Activated CD4-positive, alpha-beta T cell treated with anti-CD3 and anti-CD28 coated beads for 36 hours (primary cell): ENCODE results near the gene SEL1L2. TPM values are rescaled to one million over a fixed set of nuclear protein-coding genes. Genes with fewer than 3 reads are reported as not detected.

Experiments used
- ATAC-seq: fragments of 200-7000 bp; cut with Tn5 transposase; one replicate; pipeline ENCODE4 v1.10.0; 2021; ENCODE audit warnings: mild to moderate bottlenecking, moderate library complexity
- CTCF ChIA-PET: fragments of 350-600 bp; sonication (Branson Sonifier 250); formaldehyde crosslinking; loops from one replicate; lab custom pipeline; 2021; ENCODE audit warnings: antibody characterized with exemption; lab: Charles Lee
- POLR2A ChIA-PET: fragments of 350-600 bp; sonication (Branson Sonifier 250); formaldehyde crosslinking; loops from one replicate; lab custom pipeline; 2021; ENCODE audit warnings: antibody characterized with exemption, inconsistent platforms; lab: Charles Lee
- DNase-seq: peaks from one replicate; pipeline ENCODE4 v3.0.0-alpha.2; 2020
- H3K27ac Mint-ChIP-seq: one replicate; pipeline ENCODE4 v1.8.0; 2021; ENCODE audit warnings: mixed read lengths
- H3K27me3 Mint-ChIP-seq: one replicate; pipeline ENCODE4 v1.8.0; 2021; ENCODE audit warnings: mixed read lengths
- H3K36me3 Mint-ChIP-seq: one replicate; pipeline ENCODE4 v1.8.0; 2021; ENCODE audit warnings: low read depth, mixed read lengths
- H3K4me1 Mint-ChIP-seq: one replicate; pipeline ENCODE4 v1.8.0; 2021; ENCODE audit warnings: mixed read lengths
- H3K4me3 Mint-ChIP-seq: one replicate; pipeline ENCODE4 v1.8.0; 2021; ENCODE audit warnings: mild to moderate bottlenecking, moderate library complexity, mixed read lengths
- H3K9me3 Mint-ChIP-seq: one replicate; pipeline ENCODE4 v1.8.0; 2021; ENCODE audit warnings: low read depth, mixed read lengths
- intact Hi-C, 2 experiments: fragments of 100-400 bp; cut with DNase I in 1 of 2; cut with micrococcal nuclease in 1 of 2; formaldehyde crosslinking; loops; one replicate each; pipeline versions ENCODE4 v1.14.2 to v1.15.1; 2022 to 2024; cut with DNase I, micrococcal nuclease
- total RNA-seq, 2 experiments: library from RNA; stranded (reverse); gene quantifications; one replicate each; pipeline ENCODE4 v1.2.3, GENCODE V29; 2021

The SEL1L2 gene
- total RNA-seq, 2 experiments from 2014 or later: not detected

- no peaks in the 10 kb centered on the region for H3K9me3 Mint-ChIP-seq
- POLR2A ChIA-PET: no interaction called here
- H3K36me3 Mint-ChIP-seq: peaks cover 32% of the 10 kb centered on the region
- no peak overlapping the region for H3K4me3 Mint-ChIP-seq
- no peak for DNase-seq
- CTCF ChIA-PET: no interaction called here
- H3K27ac Mint-ChIP-seq: no peak overlapping the region
- intact Hi-C loops: no loop called here
- ATAC-seq: no peak
- H3K27me3 Mint-ChIP-seq: no peaks in the 10 kb centered on the region
- peaks cover 26% of the 10 kb centered on the region for H3K4me1 Mint-ChIP-seq
Measured at GRCh38 chr20:13814672-13815071, 175.7 kb downstream of the SEL1L2 start.

GRCh38 chr20:13813910-13814309, 176.5 kb downstream of the SEL1L2 start:
- POLR2A ChIA-PET: no interaction called here
- no peak for DNase-seq
- CTCF ChIA-PET: interaction anchor here (0.7 kb wide), 1 partner anchor 41 kb away, joined by 3 read pairs; no protein-coding TSS in a partner anchor
- Mint-ChIP-seq H3K36me3 (peaks cover 32% of the 10 kb centered on the region), H3K4me1 (peaks cover 26% of the 10 kb centered on the region), H3K27me3 (no peaks in the 10 kb centered on the region), H3K9me3 (no peaks in the 10 kb centered on the region), H3K4me3 (no peak overlapping the region), H3K27ac (peak overlapping the region; percentile 4)
- intact Hi-C loops: no loop called here
- ATAC-seq: no peak

- Mint-ChIP-seq H3K9me3 (no peaks in the 10 kb centered on the region), H3K27ac (no peak overlapping the region), H3K4me1 (no peaks in the 10 kb centered on the region), H3K4me3 (no peak overlapping the region), H3K36me3 (peaks cover 16% of the 10 kb centered on the region), H3K27me3 (no peaks in the 10 kb centered on the region)
- POLR2A ChIA-PET: no interaction called here
- ATAC-seq: no peak
- no peak for DNase-seq
- intact Hi-C loops: no loop called here
- CTCF ChIA-PET: no interaction called here
Measured at GRCh38 chr20:13810446-13810845, 180.0 kb downstream of the SEL1L2 start.

- DNase-seq (no peak), ATAC-seq (no peak)
- no peak overlapping the region for H3K27ac Mint-ChIP-seq
- H3K4me1 Mint-ChIP-seq: no peaks in the 10 kb centered on the region
- peaks cover 12% of the 10 kb centered on the region for H3K36me3 Mint-ChIP-seq
- no peak overlapping the region for H3K4me3 Mint-ChIP-seq
- intact Hi-C loops: no loop called here
- H3K27me3 Mint-ChIP-seq: no peaks in the 10 kb centered on the region
- CTCF ChIA-PET: interaction anchor here (0.5 to 1.2 kb wide), 2 partner anchors 11 to 231 kb away, joined by 3 to 4 read pairs; no protein-coding TSS in a partner anchor
- H3K9me3 Mint-ChIP-seq: no peaks in the 10 kb centered on the region
- POLR2A ChIA-PET: interaction anchor here (0.6 kb wide), 1 partner anchor 763 kb away, joined by 6 read pairs; no protein-coding TSS in a partner anchor
Measured at GRCh38 chr20:13809855-13810254, 180.6 kb downstream of the SEL1L2 start.

GRCh38 chr20:13809373-13809772, 181.0 kb downstream of the SEL1L2 start:
- no peaks in the 10 kb centered on the region for H3K4me1 Mint-ChIP-seq
- intact Hi-C loops: no loop called here
- no peak overlapping the region for H3K4me3 Mint-ChIP-seq
- peaks cover 15% of the 10 kb centered on the region for H3K36me3 Mint-ChIP-seq
- POLR2A ChIA-PET: no interaction called here
- ATAC-seq (no peak), DNase-seq (no peak)
- CTCF ChIA-PET: interaction anchor here (0.5 to 1.2 kb wide), 2 partner anchors 11 to 230 kb away, joined by 3 to 4 read pairs; no protein-coding TSS in a partner anchor
- H3K27ac Mint-ChIP-seq: no peak overlapping the region
- no peaks in the 10 kb centered on the region for H3K27me3 Mint-ChIP-seq
- H3K9me3 Mint-ChIP-seq: no peaks in the 10 kb centered on the region

- H3K4me1 Mint-ChIP-seq: no peaks in the 10 kb centered on the region
- ChIA-PET CTCF (interaction anchor here (1.0 to 1.6 kb wide), 3 partner anchors 10 to 39 kb away, joined by 3 to 5 read pairs (median 4); no protein-coding TSS in a partner anchor), POLR2A (no interaction called here)
- H3K36me3 Mint-ChIP-seq: peaks cover 16% of the 10 kb centered on the region
- no peaks in the 10 kb centered on the region for H3K27me3 Mint-ChIP-seq
- intact Hi-C loops: no loop called here
- no peak for ATAC-seq
- H3K4me3 Mint-ChIP-seq: no peak overlapping the region
- no peaks in the 10 kb centered on the region for H3K9me3 Mint-ChIP-seq
- H3K27ac Mint-ChIP-seq: peak overlapping the region; percentile 10
- DNase-seq: no peak
Measured at GRCh38 chr20:13800728-13801134, 189.7 kb downstream of the SEL1L2 start.

GRCh38 chr20:13799974-13800373, 190.4 kb downstream of the SEL1L2 start:
- Mint-ChIP-seq H3K4me3 (no peak overlapping the region), H3K27ac (no peak overlapping the region), H3K27me3 (no peaks in the 10 kb centered on the region), H3K9me3 (no peaks in the 10 kb centered on the region), H3K4me1 (no peaks in the 10 kb centered on the region), H3K36me3 (peaks cover 19% of the 10 kb centered on the region)
- ChIA-PET CTCF (interaction anchor here (1.0 to 2.8 kb wide), 4 partner anchors 9 to 38 kb away, joined by 3 to 7 read pairs (median 4); no protein-coding TSS in a partner anchor), POLR2A (no interaction called here)
- intact Hi-C loops: no loop called here
- DNase-seq (no peak), ATAC-seq (no peak)

Other genes starting within 250 kb of the SEL1L2 start
- 10 to 100 TPM; 22.0 to 23.1 TPM for gene ESF1, start 205.7 kb downstream of the SEL1L2 start, total RNA-seq
- 10 to 100 TPM; 22.0 to 24.3 TPM for gene NDUFAF5, start 205.6 kb downstream of the SEL1L2 start, total RNA-seq
- gene MACROD2, start 4.9 kb upstream of the SEL1L2 start, total RNA-seq: not detected